GM18870 (cell line): ENCODE results near the gene PTH2R.
"Not testable (repeated sequence)": the region's sequence is repeated elsewhere in the genome, so short reads cannot be mapped to it uniquely, and the experiment has no call there.

Experiments used
- ATAC-seq: cut with Tn5 transposase; IDR thresholded peaks from one replicate; pipeline ENCODE4 v1.9.1; 2021; ENCODE audit warnings: moderate library complexity; ENCODE audit not compliant: unreplicated experiment

Gene PTH2R

GRCh38 chr2:208392300-208392699 is 14.3 kb upstream of the PTH2R start:
- no peak for ATAC-seq

- not testable (repeated sequence) for ATAC-seq
Measured at GRCh38 chr2:208396796-208397195, 9.8 kb upstream of the PTH2R start.

GRCh38 chr2:208399201-208399600 is 7.4 kb upstream of the PTH2R start:
- no peak for ATAC-seq

- ATAC-seq = peak; percentile 55
Measured at GRCh38 chr2:208407667-208408066, 1.1 kb downstream of the PTH2R start.

- ATAC-seq = no peak
Measured at GRCh38 chr2:208413931-208414330, 7.3 kb downstream of the PTH2R start.

- peak; percentile 55 for ATAC-seq
Measured at GRCh38 chr2:208415255-208415654, 8.7 kb downstream of the PTH2R start.

GRCh38 chr2:208415897-208416296 is 9.3 kb downstream of the PTH2R start:
- peak; percentile 93 for ATAC-seq

- ATAC-seq = no peak
Measured at GRCh38 chr2:208426412-208427045, 19.9 kb downstream of the PTH2R start.

GRCh38 chr2:208437755-208438154 is 31.2 kb downstream of the PTH2R start:
- ATAC-seq = no peak

GRCh38 chr2:208440716-208441115 is 34.1 kb downstream of the PTH2R start:
- ATAC-seq = no peak

GRCh38 chr2:208441951-208442350 is 35.4 kb downstream of the PTH2R start:
- no peak for ATAC-seq

GRCh38 chr2:208447447-208447846 is 40.9 kb downstream of the PTH2R start:
- ATAC-seq = not testable (repeated sequence)

GRCh38 chr2:208451061-208451460 is 44.5 kb downstream of the PTH2R start:
- ATAC-seq = no peak

GRCh38 chr2:208454861-208455260 is 48.3 kb downstream of the PTH2R start:
- ATAC-seq = no peak

- ATAC-seq = no peak
Measured at GRCh38 chr2:208463721-208464120, 57.1 kb downstream of the PTH2R start.

- no peak for ATAC-seq
Measured at GRCh38 chr2:208464205-208464604, 57.6 kb downstream of the PTH2R start.

- peak; percentile 83 for ATAC-seq
Measured at GRCh38 chr2:208466151-208466919, 59.7 kb downstream of the PTH2R start.

GRCh38 chr2:208466920-208467298 is 60.3 kb downstream of the PTH2R start:
- ATAC-seq = no peak

GRCh38 chr2:208467564-208467963 is 61.0 kb downstream of the PTH2R start:
- ATAC-seq = no peak

GRCh38 chr2:208477741-208478140 is 71.1 kb downstream of the PTH2R start:
- no peak for ATAC-seq

GRCh38 chr2:208479342-208479741 is 72.8 kb downstream of the PTH2R start:
- no peak for ATAC-seq

- ATAC-seq = not testable (repeated sequence)
Measured at GRCh38 chr2:208481945-208482344, 75.4 kb downstream of the PTH2R start.
